GM12875 (cell line): ENCODE results near the gene KCNC4.

Experiments used
- H3K4me3 ChIP-seq: one replicate; pipeline ENCODE4 v1.5.1; 2011; ENCODE audit warnings: low read depth, low read length, control low read depth
- TF ChIP-seq, protein P1 (sequence below): IDR thresholded peaks from 2 replicates; pipeline ENCODE4 v1.5.1; 2011; ENCODE audit warnings: low read depth, mild to moderate bottlenecking, control low read depth, inconsistent platforms, low read length, moderate library complexity, borderline replicate concordance; ENCODE audit not compliant: insufficient read depth

The KCNC4 gene

DNA sequence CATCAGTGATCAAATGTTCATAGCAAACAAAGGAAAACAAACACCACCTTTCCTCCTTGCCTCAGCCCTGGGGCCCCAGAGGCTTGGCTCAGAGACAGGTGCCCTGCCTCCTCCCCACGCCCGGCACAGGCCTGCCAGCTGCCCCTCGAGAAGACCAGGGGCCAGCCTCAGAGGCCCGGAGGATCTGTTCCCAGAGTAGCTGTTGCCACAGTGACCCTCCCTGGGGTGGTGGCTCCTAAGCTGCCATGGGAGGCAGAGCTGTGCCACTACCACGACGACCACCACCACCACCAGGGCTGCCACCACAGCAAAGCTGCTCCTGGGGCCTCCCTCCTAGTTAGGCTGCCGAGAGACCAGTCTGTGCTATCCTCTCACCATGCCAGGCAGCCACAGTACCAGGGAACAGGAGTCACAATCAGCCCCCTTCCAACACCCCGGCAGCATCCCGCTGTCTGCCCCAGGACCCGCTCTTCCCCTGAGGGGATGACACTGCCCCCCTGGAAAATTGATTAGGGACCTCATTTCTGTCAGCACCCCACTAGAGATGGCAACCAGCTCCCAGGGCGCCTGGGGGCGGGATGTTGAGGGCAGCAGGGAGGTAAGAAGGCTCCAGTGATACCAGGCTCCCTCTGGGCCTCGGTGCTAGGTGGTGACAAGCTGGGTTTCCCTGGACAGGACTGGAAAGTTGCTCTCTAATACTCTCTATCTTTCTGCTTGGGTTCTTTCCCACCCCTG, 30.5 kb downstream of the KCNC4 start:
- TF ChIP-seq, protein P1, sequence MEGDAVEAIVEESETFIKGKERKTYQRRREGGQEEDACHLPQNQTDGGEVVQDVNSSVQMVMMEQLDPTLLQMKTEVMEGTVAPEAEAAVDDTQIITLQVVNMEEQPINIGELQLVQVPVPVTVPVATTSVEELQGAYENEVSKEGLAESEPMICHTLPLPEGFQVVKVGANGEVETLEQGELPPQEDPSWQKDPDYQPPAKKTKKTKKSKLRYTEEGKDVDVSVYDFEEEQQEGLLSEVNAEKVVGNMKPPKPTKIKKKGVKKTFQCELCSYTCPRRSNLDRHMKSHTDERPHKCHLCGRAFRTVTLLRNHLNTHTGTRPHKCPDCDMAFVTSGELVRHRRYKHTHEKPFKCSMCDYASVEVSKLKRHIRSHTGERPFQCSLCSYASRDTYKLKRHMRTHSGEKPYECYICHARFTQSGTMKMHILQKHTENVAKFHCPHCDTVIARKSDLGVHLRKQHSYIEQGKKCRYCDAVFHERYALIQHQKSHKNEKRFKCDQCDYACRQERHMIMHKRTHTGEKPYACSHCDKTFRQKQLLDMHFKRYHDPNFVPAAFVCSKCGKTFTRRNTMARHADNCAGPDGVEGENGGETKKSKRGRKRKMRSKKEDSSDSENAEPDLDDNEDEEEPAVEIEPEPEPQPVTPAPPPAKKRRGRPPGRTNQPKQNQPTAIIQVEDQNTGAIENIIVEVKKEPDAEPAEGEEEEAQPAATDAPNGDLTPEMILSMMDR = no peak
- no peak overlapping the region for H3K4me3 ChIP-seq

DNA sequence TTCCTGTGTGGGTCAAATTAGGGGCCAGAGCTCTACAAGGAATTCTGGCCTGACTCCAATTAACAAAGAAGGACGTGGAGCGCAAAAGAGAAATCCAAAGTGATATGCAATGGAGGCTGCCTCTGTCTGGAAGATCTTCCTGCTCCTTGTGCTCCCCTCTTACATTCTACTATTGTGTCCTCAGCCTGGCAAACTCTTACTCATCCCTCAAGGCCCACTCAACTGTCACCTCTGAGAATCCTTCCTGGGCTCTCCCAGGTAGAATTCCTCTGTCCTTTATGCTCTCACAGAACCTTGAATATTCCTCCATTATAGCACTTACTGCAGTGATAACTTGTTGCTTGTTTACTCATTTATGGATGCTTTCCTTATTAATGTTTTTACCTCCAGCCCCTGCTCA, 31.4 kb downstream of the KCNC4 start:
- TF ChIP-seq, protein P1 = no peak

GRCh38 chr1:110242062-110242461, 31.9 kb downstream of the KCNC4 start:
- H3K4me3 ChIP-seq = no peak overlapping the region
- TF ChIP-seq, protein P1 = no peak

More for the DNA sequence above, 31.4 kb downstream of the KCNC4 start:
- no peak overlapping the region for H3K4me3 ChIP-seq

GRCh38 chr1:110242731-110243130, 32.6 kb downstream of the KCNC4 start:
- TF ChIP-seq, protein P1 = no peak
- no peak overlapping the region for H3K4me3 ChIP-seq

GRCh38 chr1:110243146-110243545, 33.0 kb downstream of the KCNC4 start:
- no peak overlapping the region for H3K4me3 ChIP-seq
- TF ChIP-seq, protein P1 = no peak

GRCh38 chr1:110243574-110243973, 33.5 kb downstream of the KCNC4 start:
- TF ChIP-seq, protein P1 = no peak

More at GRCh38 chr1:110243574-110243973, 33.5 kb downstream of the KCNC4 start:
- H3K4me3 ChIP-seq = no peak overlapping the region
